A673 (cell line): ENCODE data around the gene TLE4. TPM values are rescaled to one million over a fixed set of nuclear protein-coding genes. Genes with fewer than 3 reads are reported as not detected.
A peak's percentile ranks its signal among the peaks of the same experiment; 100 is the strongest.

Experiments
- BruUV-seq: library from RNA; stranded (reverse); fragments of 400-500 nt; replicated peaks from 2 replicates; lab custom pipeline; 2021; lab: Mats Ljungman, UMichigan
- CTCF ChIA-PET: fragments of 300-600 bp; sonication (Branson Sonifier 250); formaldehyde crosslinking; loops from one replicate; lab custom pipeline; 2022; ENCODE audit warnings: antibody characterized with exemption; lab: Charles Lee
- POLR2A ChIA-PET: fragments of 300-600 bp; sonication (Branson Sonifier 250); formaldehyde crosslinking; loops from one replicate; lab custom pipeline; 2022; ENCODE audit warnings: antibody characterized with exemption; ENCODE audit not compliant: low non-redundant PET; lab: Charles Lee
- DNase-seq: peaks from one replicate; pipeline ENCODE4 v3.0.0-alpha.2; 2015; ENCODE audit warnings: low spot score
- H3K27ac ChIP-seq: fragments of 200-600 bp; sonication (generic); 2 replicates; pipeline ENCODE4 v1.5.1; 2016; ENCODE audit warnings: mixed run types, low read depth, mild to moderate bottlenecking, mixed read lengths, antibody characterized with exemption, low read length; ENCODE audit not compliant: poor library complexity, severe bottlenecking
- H3K27me3 ChIP-seq: fragments of 200-600 bp; sonication (generic); replicated peaks from 2 replicates; pipeline ENCODE4 v1.6.1; 2017; ENCODE audit warnings: mixed run types, low read depth, mild to moderate bottlenecking, mixed read lengths, antibody characterized with exemption, low read length; ENCODE audit not compliant: insufficient read depth, poor library complexity
- H3K36me3 ChIP-seq: fragments of 200-600 bp; sonication (generic); 2 replicates; pipeline ENCODE4 v1.6.1; 2016; ENCODE audit warnings: mixed run types, mild to moderate bottlenecking, mixed read lengths, antibody characterized with exemption, low read length; ENCODE audit not compliant: insufficient read depth, poor library complexity, severe bottlenecking
- H3K4me1 ChIP-seq: fragments of 200-600 bp; sonication (generic); 2 replicates; pipeline ENCODE4 v1.6.1; 2017; ENCODE audit warnings: mixed run types, mild to moderate bottlenecking, mixed read lengths, antibody characterized with exemption, low read length; ENCODE audit not compliant: insufficient read depth, poor library complexity, severe bottlenecking
- H3K4me3 ChIP-seq: fragments of 200-600 bp; sonication (generic); 2 replicates; pipeline ENCODE4 v1.5.1; 2016; ENCODE audit warnings: low read depth, mixed run types, mild to moderate bottlenecking, mixed read lengths, low read length; ENCODE audit not compliant: poor library complexity, severe bottlenecking
- H3K9me3 ChIP-seq: fragments of 200-600 bp; sonication (generic); 2 replicates; pipeline ENCODE4 v1.6.1; 2016; ENCODE audit warnings: mixed run types, low read depth, mild to moderate bottlenecking, mixed read lengths, antibody characterized with exemption, low read length; ENCODE audit not compliant: poor library complexity, severe bottlenecking
- EZH2 ChIP-seq: fragments of 200-600 bp; sonication (generic); IDR thresholded peaks from 2 replicates; pipeline ENCODE4 v1.6.1; 2017; ENCODE audit warnings: borderline replicate concordance, low read depth, mild to moderate bottlenecking, mixed read lengths, antibody characterized with exemption, low read length; ENCODE audit not compliant: poor library complexity, severe bottlenecking
- intact Hi-C: fragments of 100-400 bp; cut with micrococcal nuclease; formaldehyde crosslinking; loops from one replicate; pipeline ENCODE4 v1.10.0; 2022; ENCODE audit not compliant: unreplicated experiment
- total RNA-seq: library from RNA; stranded (reverse); gene quantifications from 2 replicates; pipeline ENCODE4 v1.2.3, GENCODE V29; 2021
- TF ChIP-seq, protein P1 (sequence below): fragments of 300-800, 200-600 bp; sonication (generic); conservative IDR thresholded peaks from 2 replicates; pipeline ENCODE4 v1.5.1; 2017; ENCODE audit warnings: low read depth, mild to moderate bottlenecking, antibody characterized with exemption, low read length, moderate library complexity, mixed read lengths

Gene TLE4
- total RNA-seq, 1 experiment from 2014 or later: 21.3 TPM

GRCh38 chr9:79684711-79685575, 113.2 kb downstream of the TLE4 start:
- BruUV-seq: no TSS peak
- intact Hi-C loops: no loop called here
- Histone ChIP-seq H3K36me3 (no peaks in the 10 kb centered on the region), H3K27me3 (no peaks in the 10 kb centered on the region), H3K4me3 (no peak overlapping the region), H3K27ac (no peak overlapping the region), H3K9me3 (no peaks in the 10 kb centered on the region), H3K4me1 (no peaks in the 10 kb centered on the region)
- TF ChIP-seq, protein P1, sequence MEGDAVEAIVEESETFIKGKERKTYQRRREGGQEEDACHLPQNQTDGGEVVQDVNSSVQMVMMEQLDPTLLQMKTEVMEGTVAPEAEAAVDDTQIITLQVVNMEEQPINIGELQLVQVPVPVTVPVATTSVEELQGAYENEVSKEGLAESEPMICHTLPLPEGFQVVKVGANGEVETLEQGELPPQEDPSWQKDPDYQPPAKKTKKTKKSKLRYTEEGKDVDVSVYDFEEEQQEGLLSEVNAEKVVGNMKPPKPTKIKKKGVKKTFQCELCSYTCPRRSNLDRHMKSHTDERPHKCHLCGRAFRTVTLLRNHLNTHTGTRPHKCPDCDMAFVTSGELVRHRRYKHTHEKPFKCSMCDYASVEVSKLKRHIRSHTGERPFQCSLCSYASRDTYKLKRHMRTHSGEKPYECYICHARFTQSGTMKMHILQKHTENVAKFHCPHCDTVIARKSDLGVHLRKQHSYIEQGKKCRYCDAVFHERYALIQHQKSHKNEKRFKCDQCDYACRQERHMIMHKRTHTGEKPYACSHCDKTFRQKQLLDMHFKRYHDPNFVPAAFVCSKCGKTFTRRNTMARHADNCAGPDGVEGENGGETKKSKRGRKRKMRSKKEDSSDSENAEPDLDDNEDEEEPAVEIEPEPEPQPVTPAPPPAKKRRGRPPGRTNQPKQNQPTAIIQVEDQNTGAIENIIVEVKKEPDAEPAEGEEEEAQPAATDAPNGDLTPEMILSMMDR: no peak
- no peak for TF ChIP-seq EZH2
- no peak for DNase-seq
- CTCF ChIA-PET: no interaction called here
- POLR2A ChIA-PET: no interaction called here

GRCh38 chr9:79685577-79685976, 113.8 kb downstream of the TLE4 start:
- DNase-seq: no peak
- ChIA-PET POLR2A (no interaction called here), CTCF (no interaction called here)
- H3K4me3 ChIP-seq: no peak overlapping the region
- intact Hi-C loops: no loop called here
- BruUV-seq: no TSS peak
- TF ChIP-seq, protein P1: no peak
- H3K9me3 ChIP-seq: no peaks in the 10 kb centered on the region
- H3K27ac ChIP-seq: no peak overlapping the region
- no peaks in the 10 kb centered on the region for H3K4me1 ChIP-seq
- H3K36me3 ChIP-seq: no peaks in the 10 kb centered on the region
- no peaks in the 10 kb centered on the region for H3K27me3 ChIP-seq

DNA sequence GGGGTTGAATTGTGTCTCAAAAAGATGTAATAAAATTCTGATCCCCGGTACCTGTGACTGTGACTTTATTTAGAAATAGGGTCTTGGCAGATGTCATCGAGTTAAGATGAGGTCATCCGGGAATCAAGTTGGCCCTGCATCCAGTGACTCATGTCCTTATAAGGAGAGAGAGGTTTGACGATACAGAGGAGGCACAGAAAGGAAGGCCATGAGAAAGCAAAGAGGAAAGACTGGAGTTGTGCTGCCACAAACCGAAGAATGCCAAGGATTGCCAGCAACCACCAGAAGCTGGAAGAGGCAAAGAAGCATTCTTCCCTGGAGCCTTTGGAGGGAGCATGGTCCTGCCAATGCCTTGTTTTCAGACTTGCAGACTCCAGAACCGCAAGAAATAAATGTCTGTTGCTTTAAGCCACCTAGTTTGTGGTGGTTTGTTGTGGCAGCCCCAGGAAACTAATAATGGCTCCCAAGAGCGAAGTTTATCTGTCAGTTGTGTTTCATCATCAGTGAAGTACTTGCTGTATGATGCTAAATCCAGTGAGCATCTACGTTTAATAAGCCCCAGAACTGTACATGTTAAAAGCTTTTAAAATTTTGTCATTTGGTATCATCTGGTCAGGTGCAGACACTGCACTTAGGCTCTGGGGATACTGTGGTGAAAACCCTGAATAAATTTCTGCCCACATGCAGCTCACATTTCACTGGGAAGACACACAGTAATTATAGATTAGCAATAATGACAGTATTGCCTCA, 114.8 kb downstream of the TLE4 start:
- no peaks in the 10 kb centered on the region for H3K27me3 ChIP-seq
- CTCF ChIA-PET: no interaction called here
- intact Hi-C loops: no loop called here
- peak; percentile 19 for DNase-seq
- POLR2A ChIA-PET: no interaction called here
- H3K4me3 ChIP-seq: no peak overlapping the region
- H3K36me3 ChIP-seq: no peaks in the 10 kb centered on the region
- H3K9me3 ChIP-seq: no peaks in the 10 kb centered on the region
- no peak overlapping the region for H3K27ac ChIP-seq
- H3K4me1 ChIP-seq: no peaks in the 10 kb centered on the region
- TF ChIP-seq, protein P1: no peak
- TF ChIP-seq EZH2: no peak
- no TSS peak for BruUV-seq
